CD4-positive, alpha-beta memory T cell (primary cell): ENCODE data around the gene CASTOR1. TPM values are rescaled to one million over a fixed set of nuclear protein-coding genes. Genes with fewer than 3 reads are reported as not detected.

Experiments used
- CTCF ChIA-PET: fragments of 350-600 bp; sonication (Branson Sonifier 250); formaldehyde crosslinking; loops from one replicate; lab custom pipeline; 2021; ENCODE audit warnings: inconsistent platforms; ENCODE audit not compliant: partially characterized antibody; lab: Charles Lee
- POLR2A ChIA-PET: fragments of 350-600 bp; sonication (Branson Sonifier 250); formaldehyde crosslinking; loops from one replicate; lab custom pipeline; 2021; ENCODE audit not compliant: partially characterized antibody; lab: Charles Lee
- DNase-seq, 5 donors: peaks; one replicate each; pipeline versions ENCODE4 v3.0.0 to v3.0.0-alpha.2; 2020 to 2022; ENCODE audit warnings: mixed read lengths in 1 of 5
- H3K27ac ChIP-seq: one replicate; pipeline ENCODE4 v1.7.0; 2013; ENCODE audit warnings: low read depth, low read length
- H3K27me3 ChIP-seq: 2 replicates; pipeline ENCODE4 v1.7.0; 2013; ENCODE audit warnings: mild to moderate bottlenecking, low read length, moderate library complexity; ENCODE audit not compliant: insufficient read depth
- H3K36me3 ChIP-seq: 2 replicates; pipeline ENCODE4 v1.7.0; 2013; ENCODE audit warnings: mild to moderate bottlenecking, low read length, moderate library complexity; ENCODE audit not compliant: insufficient read depth
- H3K4me1 ChIP-seq: 2 replicates; pipeline ENCODE4 v1.7.0; 2013; ENCODE audit warnings: mild to moderate bottlenecking, low read length, moderate library complexity; ENCODE audit not compliant: insufficient read depth
- H3K4me3 ChIP-seq, 2 donors: one replicate each; pipeline ENCODE4 v1.7.0; 2013; ENCODE audit warnings: low read length in 2 of 2, mild to moderate bottlenecking in 1 of 2
- H3K9me3 ChIP-seq, 2 donors: one replicate each; pipeline ENCODE4 v1.7.0; 2013; ENCODE audit warnings: low read length in 2 of 2, control low read depth in 1 of 2; ENCODE audit not compliant: control insufficient read depth in 1 of 2
- H3K27ac Mint-ChIP-seq, 7 donors: one replicate each; pipeline ENCODE4 v1.8.0; 2020 to 2021; ENCODE audit warnings: mixed read lengths in 7 of 7, mild to moderate bottlenecking in 6 of 7, inconsistent platforms in 3 of 7, moderate library complexity in 3 of 7
- H3K27me3 Mint-ChIP-seq, 2 donors: one replicate each; pipeline ENCODE4 v1.8.0; 2020 to 2021; ENCODE audit warnings: mixed read lengths in 2 of 2
- H3K36me3 Mint-ChIP-seq, 2 donors: one replicate each; pipeline ENCODE4 v1.8.0; 2020 to 2021; ENCODE audit warnings: mixed read lengths in 2 of 2, inconsistent platforms in 1 of 2, mild to moderate bottlenecking in 1 of 2
- H3K4me1 Mint-ChIP-seq, 4 donors: one replicate each; pipeline ENCODE4 v1.8.0; 2020 to 2021; ENCODE audit warnings: mixed read lengths in 4 of 4, mild to moderate bottlenecking in 1 of 4
- H3K4me3 Mint-ChIP-seq, 8 donors: one replicate each; pipeline ENCODE4 v1.8.0; 2020 to 2021; ENCODE audit warnings: mixed read lengths in 8 of 8, mild to moderate bottlenecking in 7 of 8, moderate library complexity in 6 of 8, inconsistent platforms in 3 of 8
- H3K9me3 Mint-ChIP-seq, 8 donors: one replicate each; pipeline ENCODE4 v1.8.0; 2020 to 2021; ENCODE audit warnings: mixed read lengths in 8 of 8, mild to moderate bottlenecking in 5 of 8, inconsistent platforms in 3 of 8, moderate library complexity in 1 of 8
- intact Hi-C: fragments of 100-400 bp; cut with micrococcal nuclease; formaldehyde crosslinking; loops from one replicate; pipeline ENCODE4 v1.15.1; 2023
- polyA plus RNA-seq, 2 donors: library from polyadenylated mRNA; unstranded; fragments of 300-500 nt; fragmentation: Illumina TruSeq; gene quantifications; one replicate each; pipeline ENCODE4 v1.2.3, GENCODE V29; 2021
- total RNA-seq, 2 experiments: library from RNA; stranded (reverse); gene quantifications; one replicate each; pipeline ENCODE4 v1.2.3, GENCODE V29; 2021

The CASTOR1 gene
- total and polyA plus RNA-seq, 4 experiments from 2014 or later: 11.3 to 17.5 (median 14.3) TPM

DNA sequence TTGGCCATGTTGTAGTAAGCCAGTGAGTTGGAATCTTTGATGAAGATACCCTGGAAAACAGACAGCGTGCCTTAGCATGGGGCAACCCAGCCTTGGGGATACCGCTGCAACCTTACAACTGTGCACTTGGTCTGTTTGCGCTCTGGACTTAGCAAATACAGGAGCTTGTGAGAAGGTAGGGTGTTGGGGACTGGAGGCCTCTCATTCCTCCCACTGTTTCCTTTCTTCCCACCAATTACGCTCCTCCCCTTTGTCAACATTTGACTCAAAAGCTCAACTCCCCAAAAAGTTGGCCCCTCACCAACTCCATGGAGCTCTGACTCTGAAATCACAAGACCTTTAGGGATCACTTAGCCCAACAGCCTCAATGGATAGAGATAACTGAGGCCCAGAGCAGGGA lies 45.3 kb upstream of the CASTOR1 start:
- ChIA-PET POLR2A (interaction anchor here (0.6 to 3.1 kb wide), 6 partner anchors 8 to 32 kb away, joined by 3 to 25 read pairs (median 4); partner anchors contain the start of gene TBC1D10A), CTCF (interaction anchor here (1.7 to 2.9 kb wide), 2 partner anchors 47 to 52 kb away, joined by 5 to 15 read pairs; no protein-coding TSS in a partner anchor)
- Histone ChIP-seq H3K9me3 (no peaks in the 10 kb centered on the region), H3K4me3 (no peak overlapping the region), H3K27me3 (no peaks in the 10 kb centered on the region), H3K27ac (no peak overlapping the region), H3K36me3 (peaks cover 81% of the 10 kb centered on the region), H3K4me1 (peaks cover 6% of the 10 kb centered on the region)
- peaks cover 0 to 15% (median 8%) of the 10 kb centered on the region in 4 donors for H3K4me1 Mint-ChIP-seq
- H3K36me3 Mint-ChIP-seq: peaks cover 67 to 86% of the 10 kb centered on the region in 2 donors
- intact Hi-C loops: no loop called here
- DNase-seq: no peak
- no peaks in the 10 kb centered on the region for H3K9me3 Mint-ChIP-seq
- no peaks in the 10 kb centered on the region for H3K27me3 Mint-ChIP-seq
- no peak overlapping the region for H3K4me3 Mint-ChIP-seq
- peak overlapping the region in 4 of 7 donors; percentile 40 to 64 (median 54) for H3K27ac Mint-ChIP-seq

DNA sequence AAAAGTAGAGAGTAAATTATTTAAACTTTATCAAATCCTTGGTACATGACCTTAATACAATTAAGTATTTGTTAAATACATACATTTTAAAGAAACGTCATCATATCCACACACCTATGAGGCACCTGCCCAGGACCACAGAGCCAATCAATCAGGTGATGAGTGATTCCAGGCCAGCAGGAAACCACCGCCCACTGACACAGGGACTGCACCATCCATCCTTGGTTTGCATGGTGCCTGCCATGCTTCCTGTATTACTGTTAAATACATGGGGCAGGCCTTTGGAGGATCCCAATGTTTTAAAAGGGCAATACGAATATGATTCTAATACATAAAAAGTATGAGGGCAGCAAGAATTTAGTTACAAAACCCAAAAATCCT lies 44.4 kb upstream of the CASTOR1 start:
- POLR2A ChIA-PET: interaction anchor here (1.8 to 2.7 kb wide), 2 partner anchors 10 to 28 kb away, joined by 8 to 12 read pairs; no protein-coding TSS in a partner anchor
- H3K27ac Mint-ChIP-seq: peak overlapping the region in 4 of 7 donors; percentile 22 to 62 (median 32)
- H3K4me3 Mint-ChIP-seq: no peak overlapping the region
- H3K27ac ChIP-seq: no peak overlapping the region
- CTCF ChIA-PET: interaction anchor here (11.2 kb wide), 1 partner anchor 44 kb away, joined by 115 read pairs; the partner anchor contains the start of gene CASTOR1
- H3K9me3 Mint-ChIP-seq: no peaks in the 10 kb centered on the region
- H3K4me1 ChIP-seq: peaks cover 6% of the 10 kb centered on the region
- no peaks in the 10 kb centered on the region for H3K9me3 ChIP-seq
- intact Hi-C loops: no loop called here
- H3K27me3 ChIP-seq: no peaks in the 10 kb centered on the region
- H3K27me3 Mint-ChIP-seq: no peaks in the 10 kb centered on the region
- peaks cover 0 to 15% (median 8%) of the 10 kb centered on the region in 4 donors for H3K4me1 Mint-ChIP-seq
- peaks cover 72% of the 10 kb centered on the region for H3K36me3 ChIP-seq
- peaks cover 58 to 77% of the 10 kb centered on the region in 2 donors for H3K36me3 Mint-ChIP-seq
- DNase-seq: no peak
- no peak overlapping the region for H3K4me3 ChIP-seq

- ChIA-PET CTCF (interaction anchor here (11.2 kb wide), 1 partner anchor 43 kb away, joined by 115 read pairs; the partner anchor contains the start of gene CASTOR1), POLR2A (interaction anchor here (0.8 to 2.7 kb wide), 7 partner anchors 8 to 91 kb away, joined by 3 to 12 read pairs (median 4); partner anchors contain the start of genes CASTOR1, CCDC157 and SF3A1)
- Histone ChIP-seq H3K4me1 (peaks cover 6% of the 10 kb centered on the region), H3K27ac (no peak overlapping the region), H3K9me3 (no peaks in the 10 kb centered on the region), H3K4me3 (no peak overlapping the region), H3K36me3 (peaks cover 66% of the 10 kb centered on the region), H3K27me3 (no peaks in the 10 kb centered on the region)
- DNase-seq: no peak
- Mint-ChIP-seq H3K4me1 (peaks cover 0 to 15% (median 8%) of the 10 kb centered on the region in 4 donors), H3K4me3 (no peak overlapping the region), H3K27me3 (no peaks in the 10 kb centered on the region), H3K9me3 (no peaks in the 10 kb centered on the region), H3K27ac (peak overlapping the region in 4 of 7 donors; percentile 30 to 63 (median 40)), H3K36me3 (peaks cover 53 to 72% of the 10 kb centered on the region in 2 donors)
- intact Hi-C loops: no loop called here
Observed at GRCh38 chr22:30332994-30333706, 43.8 kb upstream of the CASTOR1 start.

- H3K27ac ChIP-seq: no peak overlapping the region
- peaks cover 47 to 66% of the 10 kb centered on the region in 2 donors for H3K36me3 Mint-ChIP-seq
- no peak for DNase-seq
- no peaks in the 10 kb centered on the region for H3K9me3 Mint-ChIP-seq
- no peaks in the 10 kb centered on the region for H3K27me3 ChIP-seq
- no peak overlapping the region for H3K4me3 ChIP-seq
- no peaks in the 10 kb centered on the region for H3K27me3 Mint-ChIP-seq
- POLR2A ChIA-PET: interaction anchor here (0.8 to 2.7 kb wide), 9 partner anchors 9 to 92 kb away, joined by 3 to 12 read pairs (median 3); partner anchors contain the start of genes CASTOR1, CCDC157 and SF3A1
- H3K4me3 Mint-ChIP-seq: no peak overlapping the region
- CTCF ChIA-PET: interaction anchor here (11.2 kb wide), 1 partner anchor 43 kb away, joined by 115 read pairs; the partner anchor contains the start of gene CASTOR1
- peaks cover 3 to 20% (median 13%) of the 10 kb centered on the region in 4 donors for H3K4me1 Mint-ChIP-seq
- intact Hi-C loops: no loop called here
- peaks cover 10% of the 10 kb centered on the region for H3K4me1 ChIP-seq
- peak overlapping the region in 4 of 7 donors; percentile 38 to 63 (median 42) for H3K27ac Mint-ChIP-seq
- H3K9me3 ChIP-seq: no peaks in the 10 kb centered on the region
- H3K36me3 ChIP-seq: peaks cover 61% of the 10 kb centered on the region
Observed at GRCh38 chr22:30332551-30332950, 43.2 kb upstream of the CASTOR1 start.

- H3K9me3 ChIP-seq: no peaks in the 10 kb centered on the region
- H3K9me3 Mint-ChIP-seq: no peaks in the 10 kb centered on the region
- peaks cover 28 to 43% (median 36%) of the 10 kb centered on the region in 4 donors for H3K4me1 Mint-ChIP-seq
- no peaks in the 10 kb centered on the region for H3K27me3 ChIP-seq
- ChIA-PET CTCF (interaction anchor here (0.7 to 11.2 kb wide), 7 partner anchors 18 to 60 kb away, joined by 3 to 115 read pairs (median 3); partner anchors contain the start of genes CASTOR1, CCDC157, RNF215 and SF3A1), POLR2A (interaction anchor here (1.2 to 20.3 kb wide), 7 partner anchors 8 to 96 kb away, joined by 3 to 562 read pairs (median 25); partner anchors contain the start of genes CASTOR1, CCDC157 and SF3A1)
- intact Hi-C loops: no loop called here
- peak overlapping the region in 6 of 7 donors; percentile 23 to 92 (median 67) for H3K27ac Mint-ChIP-seq
- peaks cover 21% of the 10 kb centered on the region for H3K36me3 ChIP-seq
- no peak overlapping the region for H3K27ac ChIP-seq
- H3K4me1 ChIP-seq: peaks cover 35% of the 10 kb centered on the region
- DNase-seq: no peak
- no peak overlapping the region for H3K4me3 Mint-ChIP-seq
- H3K27me3 Mint-ChIP-seq: no peaks in the 10 kb centered on the region
- no peak overlapping the region for H3K4me3 ChIP-seq
- H3K36me3 Mint-ChIP-seq: peaks cover 21 to 47% of the 10 kb centered on the region in 2 donors
Observed at GRCh38 chr22:30328466-30329049, 39.3 kb upstream of the CASTOR1 start.

- Mint-ChIP-seq H3K36me3 (peaks cover 20 to 46% of the 10 kb centered on the region in 2 donors), H3K27me3 (no peaks in the 10 kb centered on the region), H3K4me3 (peak overlapping the region; percentile 22 to 80 (median 76)), H3K27ac (peak overlapping the region; percentile 86 to 97 (median 92)), H3K4me1 (peaks cover 34 to 47% (median 39%) of the 10 kb centered on the region in 4 donors), H3K9me3 (no peaks in the 10 kb centered on the region)
- Histone ChIP-seq H3K36me3 (peaks cover 14% of the 10 kb centered on the region), H3K9me3 (no peaks in the 10 kb centered on the region), H3K27me3 (no peaks in the 10 kb centered on the region), H3K4me3 (no peak overlapping the region), H3K4me1 (peaks cover 39% of the 10 kb centered on the region), H3K27ac (peak overlapping the region; percentile 83)
- DNase-seq: no peak
- ChIA-PET CTCF (interaction anchor here (0.7 to 11.2 kb wide), 8 partner anchors 17 to 61 kb away, joined by 3 to 115 read pairs (median 3); partner anchors contain the start of genes CASTOR1, CCDC157, RNF215 and SF3A1), POLR2A (interaction anchor here (1.2 to 20.3 kb wide), 7 partner anchors 8 to 96 kb away, joined by 3 to 562 read pairs (median 25); partner anchors contain the start of genes CASTOR1, CCDC157 and SF3A1)
- intact Hi-C loops: loop anchor here (1.0 to 2.0 kb wide), 3 partner anchors 28 to 65 kb away; partner anchors contain the start of genes RNF215 and SF3A1
Observed at GRCh38 chr22:30327864-30328345, 38.6 kb upstream of the CASTOR1 start.
